ENCODE results near the gene GSX1.

GSX1 gene

GRCh38 chr13:27830010-27830409, 37.7 kb downstream of the GSX1 start (continued):
- TF ChIP-seq PATZ1 (tag by site-specific recombination; IDR thresholded peaks at IDR 0.05) (peak; percentile 52; the same call in 1 of the 2 replicates), HOXC10 (CRISPR knock-in tag; IDR thresholded peaks at IDR 0.05) (no peak), YY2 (tag by site-specific recombination; IDR thresholded peaks at IDR 0.05) (no peak), ZNF530 (tag by site-specific recombination; IDR thresholded peaks at IDR 0.05; ENCODE audit: low read depth) (no peak), PRDM10 (tag by site-specific recombination; IDR thresholded peaks at IDR 0.05) (peak; percentile 70), ZBTB26 (tag by site-specific recombination; optimal IDR thresholded peaks at IDR 0.05) (peak; percentile 45), ZNF423 (tag by site-specific recombination; IDR thresholded peaks at IDR 0.05) (no peak), ZEB2 (tag by site-specific recombination; IDR thresholded peaks at IDR 0.05) (peak; percentile 79), ZNF23 (tag by site-specific recombination; IDR thresholded peaks at IDR 0.05; ENCODE audit: borderline replicate concordance) (no peak), ZNF600 (tag by site-specific recombination; IDR thresholded peaks at IDR 0.05) (peak; percentile 68; the same call in 1 of the 2 replicates), ZSCAN30 (tag by site-specific recombination; IDR thresholded peaks at IDR 0.05) (peak; percentile 85), ZNF76 (tag by site-specific recombination; IDR thresholded peaks at IDR 0.05; ENCODE audit: borderline replicate concordance, low read depth) (no peak)

GRCh38 chr13:27833206-27833605, 40.9 kb downstream of the GSX1 start:
- TF ChIP-seq MYNN (tag by site-specific recombination; IDR thresholded peaks at IDR 0.05; ENCODE audit: borderline replicate concordance) (no peak), ZNF292 (tag by site-specific recombination; IDR thresholded peaks at IDR 0.05; ENCODE audit: borderline replicate concordance, low read depth) (no peak), ZNF2 (tag by site-specific recombination; IDR thresholded peaks at IDR 0.05) (no peak), KLF8 (tag by site-specific recombination; IDR thresholded peaks at IDR 0.05) (no peak), KLF17 (tag by site-specific recombination; IDR thresholded peaks at IDR 0.05) (no peak), ZNF248 (tag by site-specific recombination; IDR thresholded peaks at IDR 0.05) (no peak)
- no peaks in the 10 kb centered on the region for H3K4me1 ChIP-seq (ENCODE audit: control insufficient read depth, insufficient read depth, low read length)
- no peaks in the 10 kb centered on the region for H3K9me3 ChIP-seq (ENCODE audit: control insufficient read depth, insufficient read depth, low read depth, low read length)
- no peak overlapping the region for H3K27ac ChIP-seq (ENCODE audit: extremely low read depth, low read depth, low read length)
- H3K36me3 ChIP-seq (ENCODE audit: control insufficient read depth in 2 of 2, insufficient read depth in 1 of 2, low read length in 2 of 2): no peaks in the 10 kb centered on the region
- ChIA-PET POLR2A (no interaction called here), CTCF (no interaction called here)
- no peak overlapping the region for H3K4me3 ChIP-seq (ENCODE audit: low read depth, low read length)
